Testis (tissue), 3 donors: Measurements from ENCODE around the gene SYT1. TPM values are rescaled to one million over a fixed set of nuclear protein-coding genes. Genes with fewer than 3 reads are reported as not detected.

ENCODE experiments used
- DNase-seq: peaks from one replicate; pipeline ENCODE4 v3.0.0-alpha.2; 2019
- H3K27ac ChIP-seq, 2 donors: fragments of 200-600 bp; sonication (generic); one replicate each; pipeline ENCODE4 v1.5.1; 2019
- H3K27me3 ChIP-seq: fragments of 200-600 bp; sonication (generic); one replicate; pipeline ENCODE4 v1.5.1; 2019
- H3K36me3 ChIP-seq: fragments of 200-600 bp; sonication (generic); one replicate; pipeline ENCODE4 v1.5.1; 2017; ENCODE audit warnings: low read depth; ENCODE audit errors: missing control alignments
- H3K4me1 ChIP-seq: fragments of 200-600 bp; sonication (generic); one replicate; pipeline ENCODE4 v1.5.1; 2019
- H3K4me3 ChIP-seq, 2 donors: fragments of 200-600 bp; sonication (generic); one replicate each; pipeline ENCODE4 v1.5.1; 2017 to 2019
- H3K9me3 ChIP-seq: fragments of 200-600 bp; sonication (generic); one replicate; pipeline ENCODE4 v1.5.1; 2017
- CTCF ChIP-seq, 3 experiments: fragments of 450-650 bp in 2 of 3; fragments of 200-600 bp in 1 of 3; sonication (generic) in 1 of 3; IDR thresholded peaks; one replicate each; pipeline ENCODE4 v1.5.1; 2016 to 2019; ENCODE audit warnings: antibody characterized with exemption in 3 of 3, mild to moderate bottlenecking in 2 of 3, moderate library complexity in 1 of 3
- POLR2A ChIP-seq: fragments of 450-650 bp; IDR thresholded peaks from one replicate; pipeline ENCODE4 v1.6.1; 2017; ENCODE audit warnings: antibody characterized with exemption, mild to moderate bottlenecking, moderate library complexity
- WGBS, 2 donors: methylation state at CpG; one replicate each; pipeline ENCODE4 v1.1.5; 2018; 5-methylcytosine and 5-hydroxymethylcytosine counted together
- intact Hi-C: fragments of 100-400 bp; cut with DNase I; formaldehyde crosslinking; loops from one replicate; pipeline ENCODE4 v1.15.1; 2023; ENCODE audit warnings: low total_unique reads
- polyA plus RNA-seq: library from polyadenylated mRNA; stranded (reverse); fragments of 350-450 nt; fragmentation: Illumina TruSeq; extraction: RNeasy Lipid Tissue Mini Kit (QIAGEN cat#74804); gene quantifications from one replicate; pipeline ENCODE4 v1.2.3, GENCODE V29; 2014; ENCODE audit warnings: low read depth, low replicate concordance; ENCODE audit not compliant: insufficient read depth
- total RNA-seq, 2 donors: library from RNA; depleted of rRNA; stranded (reverse); fragments of >200 nt; gene quantifications; one replicate each; pipeline ENCODE4 v1.2.3, GENCODE V29; 2016

SYT1 gene
- total and polyA plus RNA-seq, 3 donors from 2014 or later, result 1.1 to 1.7 (median 1.3) TPM

- Histone ChIP-seq H3K27ac (no peak overlapping the region), H3K27me3 (no peaks in the 10 kb centered on the region), H3K4me1 (no peaks in the 10 kb centered on the region), H3K4me3 (no peak overlapping the region), H3K36me3 (no peaks in the 10 kb centered on the region), H3K9me3 (no peaks in the 10 kb centered on the region)
- intact Hi-C loops, result no loop called here
- DNase-seq, result no peak
- TF ChIP-seq POLR2A (no peak), CTCF (IDR thresholded peaks at IDR 0.05) (no peak)
Measured at GRCh38 chr12:79115743-79116142, 251.2 kb downstream of the SYT1 start.

GRCh38 chr12:79119796-79120195, 255.2 kb downstream of the SYT1 start:
- no peak for DNase-seq
- Histone ChIP-seq H3K9me3 (no peaks in the 10 kb centered on the region), H3K36me3 (no peaks in the 10 kb centered on the region), H3K27me3 (no peaks in the 10 kb centered on the region), H3K4me3 (no peak overlapping the region), H3K4me1 (no peaks in the 10 kb centered on the region), H3K27ac (no peak overlapping the region)
- TF ChIP-seq CTCF (IDR thresholded peaks at IDR 0.05) (no peak), POLR2A (no peak)
- intact Hi-C loops, result no loop called here
- WGBS, 2 donors, result 94% methylated on average over 4 of the region's 4 CpGs

GRCh38 chr12:79121486-79121885, 256.9 kb downstream of the SYT1 start:
- H3K27me3 ChIP-seq, result no peaks in the 10 kb centered on the region
- 79 to 82% methylated on average over 3 of the region's 3 CpGs for WGBS, 2 donors
- no peaks in the 10 kb centered on the region for H3K9me3 ChIP-seq
- no peak for DNase-seq
- intact Hi-C loops, result no loop called here
- no peaks in the 10 kb centered on the region for H3K4me1 ChIP-seq
- H3K36me3 ChIP-seq, result no peaks in the 10 kb centered on the region
- no peak overlapping the region for H3K4me3 ChIP-seq
- TF ChIP-seq CTCF (IDR thresholded peaks at IDR 0.05), result peak in 1 of 3 experiments; percentile 31
- no peak for TF ChIP-seq POLR2A
- H3K27ac ChIP-seq, result no peak overlapping the region

- TF ChIP-seq POLR2A (no peak), CTCF (IDR thresholded peaks at IDR 0.05) (no peak)
- 94% methylated on average over 5 of the region's 5 CpGs for WGBS, 2 donors
- Histone ChIP-seq H3K4me1 (no peaks in the 10 kb centered on the region), H3K27ac (no peak overlapping the region), H3K9me3 (no peaks in the 10 kb centered on the region), H3K36me3 (no peaks in the 10 kb centered on the region), H3K4me3 (no peak overlapping the region), H3K27me3 (no peaks in the 10 kb centered on the region)
- intact Hi-C loops, result no loop called here
- no peak for DNase-seq
Measured at GRCh38 chr12:79124385-79124784, 259.8 kb downstream of the SYT1 start.

- intact Hi-C loops, result no loop called here
- Histone ChIP-seq H3K4me3 (no peak overlapping the region), H3K9me3 (no peaks in the 10 kb centered on the region), H3K27ac (no peak overlapping the region), H3K36me3 (no peaks in the 10 kb centered on the region), H3K27me3 (no peaks in the 10 kb centered on the region), H3K4me1 (no peaks in the 10 kb centered on the region)
- TF ChIP-seq POLR2A (no peak), CTCF (IDR thresholded peaks at IDR 0.05) (no peak)
- DNase-seq, result no peak
- 75 to 77% methylated on average over 2 of the region's 2 CpGs for WGBS, 2 donors
Measured at GRCh38 chr12:79125358-79125757, 260.8 kb downstream of the SYT1 start.
